Stomach (tissue), 9 donors: ENCODE results near the gene SCN9A. TPM values are rescaled to one million over a fixed set of nuclear protein-coding genes. Genes with fewer than 3 reads are reported as not detected.

ENCODE experiments used
- DNase-seq, 2 donors: peaks; one replicate each; pipeline versions ENCODE4 v3.0.0 to v3.0.0-alpha.2; 2013 to 2019
- H3K27ac ChIP-seq, 5 donors: fragments of 200-600 bp in 4 of 5; sonication (generic) in 4 of 5; one replicate each; pipeline ENCODE4 v1.5.1; 2013 to 2019; ENCODE audit warnings: mild to moderate bottlenecking in 1 of 5, moderate library complexity in 1 of 5
- H3K27me3 ChIP-seq, 3 donors: fragments of 200-600 bp; sonication (generic); one replicate each; pipeline ENCODE4 v1.5.1; 2017 to 2019; ENCODE audit warnings: mixed run types in 1 of 3
- H3K36me3 ChIP-seq, 4 donors: fragments of 200-600 bp; sonication (generic); 1 replicate in 3 of 4; 2 replicates in 1 of 4; pipeline ENCODE4 v1.5.1; 2016 to 2019
- H3K4me1 ChIP-seq, 4 donors: fragments of 200-600 bp; sonication (generic); one replicate each; pipeline ENCODE4 v1.5.1; 2016 to 2019
- H3K4me3 ChIP-seq, 4 donors: fragments of 200-600 bp; sonication (generic) in 3 of 4; one replicate each; pipeline ENCODE4 v1.5.1; 2016 to 2019; ENCODE audit warnings: mild to moderate bottlenecking in 1 of 4
- H3K9me3 ChIP-seq, 4 donors: fragments of 200-600 bp; sonication (generic); one replicate each; pipeline ENCODE4 v1.5.1; 2016 to 2019
- EP300 ChIP-seq: sonication (generic); formaldehyde crosslinking; IDR thresholded peaks from one replicate; pipeline ENCODE4 v1.6.1; 2017; ENCODE audit warnings: antibody characterized with exemption
- POLR2A ChIP-seq, 4 donors: fragments of 450-650 bp; IDR thresholded peaks; one replicate each; pipeline ENCODE4 v1.6.1; 2016; ENCODE audit warnings: antibody characterized with exemption in 4 of 4, control low read depth in 2 of 4, mild to moderate bottlenecking in 1 of 4, moderate library complexity in 1 of 4
- POLR2AphosphoS5 ChIP-seq, 3 donors: sonication (generic); formaldehyde crosslinking; IDR thresholded peaks; one replicate each; pipeline ENCODE4 v1.6.1; 2016; ENCODE audit warnings: antibody characterized with exemption in 3 of 3
- WGBS, 5 donors: extraction: QIAGEN DNeasy Blood & Tissue Kit in 3 of 5; methylation state at CpG; one replicate each; pipeline versions ENCODE4 v1.1.5 to v1.1.7; 2013 to 2018; 5-methylcytosine and 5-hydroxymethylcytosine counted together
- intact Hi-C: fragments of 100-400 bp; cut with DNase I; formaldehyde crosslinking; loops from one replicate; pipeline ENCODE4 v1.15.1; 2023; ENCODE audit warnings: low total_unique reads
- polyA plus RNA-seq, 3 donors: library from polyadenylated mRNA; stranded (reverse); fragments of 200-250 nt; gene quantifications; one replicate each; pipeline ENCODE4 v1.2.3, GENCODE V29; 2013
- total RNA-seq, 5 donors: library from RNA; depleted of rRNA; stranded (reverse); fragments of >200 nt; gene quantifications; one replicate each; pipeline versions ENCODE4 v1.1.0 to v1.2.3, GENCODE V29; 2014 to 2016
- TF ChIP-seq, protein P1 (sequence below), 7 experiments: fragments of 450-650 bp in 4 of 7; fragments of 200-600 bp in 3 of 7; sonication (generic) in 3 of 7; IDR thresholded peaks; one replicate each; pipeline ENCODE4 v1.5.1; 2016 to 2019; ENCODE audit warnings: antibody characterized with exemption in 7 of 7, control low read depth in 2 of 7, mild to moderate bottlenecking in 1 of 7
- donor health status: healthy with polysubstance abuse.
- donor health status: Bipolar disorder and iron deficiency.
- donor health status: healthy.

The SCN9A gene
- total and polyA plus RNA-seq, 8 donors = 0.12 to 24.3 (median 1.1) TPM

DNA sequence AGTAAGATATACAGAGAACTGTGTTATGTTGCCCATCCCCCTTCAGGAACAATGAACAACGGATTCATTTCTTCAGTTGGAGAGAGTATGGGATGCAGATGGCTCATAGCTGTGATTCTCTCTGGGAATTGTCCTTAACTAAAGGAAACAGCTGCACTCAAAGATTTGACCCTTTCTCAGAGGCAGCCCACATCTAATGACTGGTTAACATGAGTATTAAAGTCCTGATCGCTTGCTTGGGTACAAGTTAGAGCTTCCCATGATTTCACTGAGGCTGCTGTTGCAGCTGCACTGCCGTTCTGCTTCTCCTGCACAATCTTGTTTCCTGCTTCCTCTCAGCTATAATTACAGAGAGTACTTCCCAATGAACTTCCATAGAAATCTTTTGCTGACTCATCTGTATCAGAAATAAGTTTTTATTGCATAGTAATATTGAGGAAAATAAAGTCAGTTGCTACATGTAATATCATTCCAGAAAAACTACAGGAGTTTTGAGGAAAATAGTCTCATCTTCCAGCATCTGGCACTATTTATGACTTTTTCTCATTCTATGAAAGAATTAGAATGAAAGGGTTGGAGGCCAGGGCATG is 12.8 kb upstream of the SCN9A start:
- WGBS, 5 donors = 41 to 50% (median 44%) methylated on average over 3 of the region's 3 CpGs
- no peak overlapping the region for H3K4me3 ChIP-seq
- intact Hi-C loops = no loop called here
- peak in 1 of 2 donors; percentile 41 for DNase-seq
- no peaks in the 10 kb centered on the region for H3K27me3 ChIP-seq
- no peak overlapping the region for H3K27ac ChIP-seq
- H3K4me1 ChIP-seq = no peaks in the 10 kb centered on the region
- H3K9me3 ChIP-seq = no peaks in the 10 kb centered on the region
- no peaks in the 10 kb centered on the region for H3K36me3 ChIP-seq
- TF ChIP-seq EP300 (no peak), POLR2A (IDR thresholded peaks at IDR 0.05) (no peak)
- TF ChIP-seq, protein P1, sequence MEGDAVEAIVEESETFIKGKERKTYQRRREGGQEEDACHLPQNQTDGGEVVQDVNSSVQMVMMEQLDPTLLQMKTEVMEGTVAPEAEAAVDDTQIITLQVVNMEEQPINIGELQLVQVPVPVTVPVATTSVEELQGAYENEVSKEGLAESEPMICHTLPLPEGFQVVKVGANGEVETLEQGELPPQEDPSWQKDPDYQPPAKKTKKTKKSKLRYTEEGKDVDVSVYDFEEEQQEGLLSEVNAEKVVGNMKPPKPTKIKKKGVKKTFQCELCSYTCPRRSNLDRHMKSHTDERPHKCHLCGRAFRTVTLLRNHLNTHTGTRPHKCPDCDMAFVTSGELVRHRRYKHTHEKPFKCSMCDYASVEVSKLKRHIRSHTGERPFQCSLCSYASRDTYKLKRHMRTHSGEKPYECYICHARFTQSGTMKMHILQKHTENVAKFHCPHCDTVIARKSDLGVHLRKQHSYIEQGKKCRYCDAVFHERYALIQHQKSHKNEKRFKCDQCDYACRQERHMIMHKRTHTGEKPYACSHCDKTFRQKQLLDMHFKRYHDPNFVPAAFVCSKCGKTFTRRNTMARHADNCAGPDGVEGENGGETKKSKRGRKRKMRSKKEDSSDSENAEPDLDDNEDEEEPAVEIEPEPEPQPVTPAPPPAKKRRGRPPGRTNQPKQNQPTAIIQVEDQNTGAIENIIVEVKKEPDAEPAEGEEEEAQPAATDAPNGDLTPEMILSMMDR (IDR thresholded peaks at IDR 0.05) = no peak

DNA sequence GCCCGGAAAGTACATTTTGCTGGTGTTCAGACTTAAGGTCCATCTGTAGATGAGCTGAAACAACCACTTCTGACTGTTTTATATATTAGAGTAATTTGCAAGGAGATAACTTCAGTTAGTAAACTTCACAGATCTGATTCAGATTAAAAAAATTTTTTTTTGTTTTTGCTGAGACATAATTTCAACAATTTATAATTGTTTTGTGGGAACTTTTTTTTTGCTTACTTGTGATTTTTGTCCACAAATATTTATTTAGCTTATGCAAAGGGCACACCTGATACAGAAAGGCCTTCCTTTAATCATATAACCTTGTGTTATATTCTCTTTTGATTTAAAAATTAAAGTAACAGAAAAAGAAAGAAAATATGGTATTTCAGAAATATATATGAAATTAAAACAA is 9.6 kb upstream of the SCN9A start:
- Histone ChIP-seq H3K36me3 (no peaks in the 10 kb centered on the region), H3K4me1 (no peaks in the 10 kb centered on the region), H3K27ac (no peak overlapping the region), H3K27me3 (no peaks in the 10 kb centered on the region), H3K9me3 (no peaks in the 10 kb centered on the region), H3K4me3 (no peak overlapping the region)
- 83 to 100% (median 91%) methylated on average over 1 of the region's 1 CpG for WGBS, 5 donors
- intact Hi-C loops = no loop called here
- TF ChIP-seq, protein P1 (IDR thresholded peaks at IDR 0.05) = no peak
- no peak for DNase-seq

DNA sequence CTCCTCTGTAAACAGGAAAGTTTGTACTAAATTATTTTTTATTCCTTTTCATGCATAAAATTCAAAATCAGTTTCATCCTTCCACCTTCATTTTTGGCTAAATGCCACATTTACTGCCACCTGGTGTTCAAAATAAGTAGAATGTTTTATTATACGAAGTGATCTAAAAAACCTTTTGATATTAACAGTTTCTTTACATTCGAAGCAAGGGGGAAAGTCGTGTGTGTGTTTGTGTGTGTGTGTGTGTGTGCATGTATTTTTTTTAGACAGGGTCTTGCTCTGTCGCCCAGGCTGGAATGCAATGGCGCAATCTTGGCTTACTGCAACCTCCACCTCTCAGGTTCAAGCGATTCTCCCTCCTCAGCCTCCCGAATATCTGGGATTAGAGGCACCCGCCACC is 9.0 kb upstream of the SCN9A start:
- WGBS, 5 donors = 59 to 65% (median 63%) methylated on average over 8 of the region's 8 CpGs
- Histone ChIP-seq H3K27ac (no peak overlapping the region), H3K9me3 (no peaks in the 10 kb centered on the region), H3K4me3 (no peak overlapping the region), H3K27me3 (no peaks in the 10 kb centered on the region), H3K4me1 (no peaks in the 10 kb centered on the region), H3K36me3 (no peaks in the 10 kb centered on the region)
- TF ChIP-seq EP300 = no peak
- TF ChIP-seq, protein P1 (IDR thresholded peaks at IDR 0.05) = peak in 3 of 7 experiments; percentile 34 to 39 (median 35)
- peak in 1 of 2 donors; percentile 56 for DNase-seq
- intact Hi-C loops = no loop called here

DNA sequence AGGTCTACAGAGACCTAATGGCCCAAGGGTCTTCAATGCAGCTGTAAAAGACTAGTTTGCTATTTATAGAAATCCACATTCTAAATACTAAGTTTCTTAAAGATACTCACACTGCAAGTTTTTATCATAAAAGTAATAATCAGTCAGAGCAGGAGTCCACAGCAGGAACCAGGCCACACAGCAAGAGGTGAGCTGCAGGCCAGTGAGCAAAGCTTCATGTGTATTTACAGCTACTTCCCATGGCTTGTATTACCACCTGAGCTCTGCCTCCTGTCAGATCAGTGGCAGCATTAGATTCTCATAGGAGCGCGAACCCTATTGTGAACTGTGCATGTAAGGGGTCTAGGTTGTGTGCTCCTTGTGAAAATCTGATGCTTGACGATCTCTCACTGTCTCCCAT is 6.7 kb upstream of the SCN9A start:
- Histone ChIP-seq H3K27me3 (no peaks in the 10 kb centered on the region), H3K9me3 (no peaks in the 10 kb centered on the region), H3K36me3 (no peaks in the 10 kb centered on the region), H3K4me1 (no peaks in the 10 kb centered on the region), H3K4me3 (no peak overlapping the region), H3K27ac (no peak overlapping the region)
- intact Hi-C loops = no loop called here
- no peak for DNase-seq
- TF ChIP-seq POLR2AphosphoS5 (IDR thresholded peaks at IDR 0.05) (no peak), EP300 (no peak), POLR2A (IDR thresholded peaks at IDR 0.05) (no peak)
- TF ChIP-seq, protein P1 (IDR thresholded peaks at IDR 0.05) = no peak
- WGBS, 5 donors = 79 to 94% (median 86%) methylated on average over 3 of the region's 3 CpGs
